SU-DHL-6 (cell line): ENCODE results near the gene GADD45G.

Source experiments
- H2AFZ ChIP-seq: fragments of 200-600 bp; sonication (generic); 2 replicates; pipeline ENCODE4 v1.6.1; 2014; ENCODE audit warnings: low read depth, mild to moderate bottlenecking, moderate library complexity, mixed read lengths, antibody characterized with exemption, low read length; ENCODE audit not compliant: severe bottlenecking
- H3F3A ChIP-seq: fragments of 200-600 bp; shearing (Covaris generic); 2 replicates; pipeline ENCODE4 v1.6.0; 2016; ENCODE audit warnings: antibody characterized with exemption, mild to moderate bottlenecking; ENCODE audit not compliant: insufficient read depth
- H3K27ac ChIP-seq: fragments of 200-600 bp; sonication (generic); 2 replicates; pipeline ENCODE4 v1.5.1; 2016; ENCODE audit warnings: low read depth, mild to moderate bottlenecking, low read length, moderate library complexity, mixed read lengths
- H3K27me3 ChIP-seq: fragments of 200-600 bp; sonication (generic), shearing (Covaris generic); 2 replicates; pipeline ENCODE4 v1.6.0; 2014; ENCODE audit warnings: mild to moderate bottlenecking, low read length
- H3K36me3 ChIP-seq: fragments of 200-600 bp; sonication (generic); 2 replicates; pipeline ENCODE4 v1.6.1; 2014; ENCODE audit warnings: mild to moderate bottlenecking, low read length, mixed read lengths
- H3K4me2 ChIP-seq: fragments of 300-600, 200-600 bp; shearing (Covaris generic), sonication (generic); 2 replicates; pipeline ENCODE4 v1.6.0; 2014; ENCODE audit warnings: low read length, low read depth, mild to moderate bottlenecking; ENCODE audit not compliant: poor library complexity, severe bottlenecking
- H3K4me3 ChIP-seq: fragments of 200-600 bp; sonication (generic); 2 replicates; pipeline ENCODE4 v1.5.1; 2014; ENCODE audit warnings: antibody characterized with exemption, low read length, mild to moderate bottlenecking, mixed read lengths; ENCODE audit not compliant: insufficient read depth, poor library complexity, severe bottlenecking
- H3K79me2 ChIP-seq: fragments of 200-600 bp; sonication (generic); 2 replicates; pipeline ENCODE4 v1.6.1; 2014; ENCODE audit warnings: mild to moderate bottlenecking, low read length, moderate library complexity; ENCODE audit not compliant: insufficient read depth
- H3K9ac ChIP-seq: fragments of 200-600 bp; sonication (generic); 2 replicates; pipeline ENCODE4 v1.7.0; 2014; ENCODE audit warnings: mild to moderate bottlenecking, low read length
- H3K9me2 ChIP-seq: fragments of 200-600 bp; sonication (generic); replicated peaks from 2 replicates; pipeline ENCODE4 v1.6.1; 2014; ENCODE audit warnings: low read length; ENCODE audit not compliant: insufficient read depth
- H3K9me3 ChIP-seq: fragments of 200-600 bp; sonication (generic); 2 replicates; pipeline ENCODE4 v1.6.1; 2014; ENCODE audit warnings: low read length, mixed read lengths; ENCODE audit not compliant: insufficient read depth
- H4K20me1 ChIP-seq: fragments of 200-600 bp; sonication (generic); 2 replicates; pipeline ENCODE4 v1.6.1; 2014; ENCODE audit warnings: low read depth, mild to moderate bottlenecking, antibody characterized with exemption, low read length, moderate library complexity, mixed read lengths
- CTCF ChIP-seq: fragments of 200-600 bp; sonication (generic); IDR thresholded peaks from one replicate; pipeline ENCODE4 v1.5.1; 2017; ENCODE audit warnings: antibody characterized with exemption, mild to moderate bottlenecking, low read length, moderate library complexity; ENCODE audit not compliant: insufficient read depth, poor library complexity, severe bottlenecking
- EZH2phosphoT487 ChIP-seq: fragments of 200-600 bp; sonication (generic), shearing (Covaris generic); conservative IDR thresholded peaks from 2 replicates; pipeline ENCODE4 v1.6.1; 2018; ENCODE audit warnings: mild to moderate bottlenecking, antibody characterized with exemption, low read length, moderate library complexity, mixed read lengths

Gene GADD45G

GRCh38 chr9:89642789-89643188 is 38.0 kb downstream of the GADD45G start:
- H3K9me3 ChIP-seq, result no peaks in the 10 kb centered on the region
- H3K27ac ChIP-seq, result no peak overlapping the region
- H4K20me1 ChIP-seq, result no peaks in the 10 kb centered on the region
- H3K9me2 ChIP-seq, result no peaks in the 10 kb centered on the region
- H3K4me2 ChIP-seq, result no peak overlapping the region
- H3K79me2 ChIP-seq, result no peaks in the 10 kb centered on the region
- H3K36me3 ChIP-seq, result no peaks in the 10 kb centered on the region
- no peaks in the 10 kb centered on the region for H3K27me3 ChIP-seq
- no peak for TF ChIP-seq EZH2phosphoT487
- no peak for TF ChIP-seq CTCF
- H3F3A ChIP-seq, result no peaks in the 10 kb centered on the region
- no peak overlapping the region for H3K4me3 ChIP-seq
- H3K9ac ChIP-seq, result no peak overlapping the region
- no peak overlapping the region for H2AFZ ChIP-seq

GRCh38 chr9:89646189-89646939 is 41.6 kb downstream of the GADD45G start:
- no peak overlapping the region for H3K4me3 ChIP-seq
- no peak overlapping the region for H3K27ac ChIP-seq
- no peaks in the 10 kb centered on the region for H3F3A ChIP-seq
- H3K79me2 ChIP-seq, result no peaks in the 10 kb centered on the region
- H3K4me2 ChIP-seq, result no peak overlapping the region
- H4K20me1 ChIP-seq, result no peaks in the 10 kb centered on the region
- no peaks in the 10 kb centered on the region for H3K9me3 ChIP-seq
- TF ChIP-seq EZH2phosphoT487 (no peak), CTCF (no peak)
- H3K9me2 ChIP-seq, result no peaks in the 10 kb centered on the region
- H2AFZ ChIP-seq, result no peak overlapping the region
- H3K9ac ChIP-seq, result no peak overlapping the region
- no peaks in the 10 kb centered on the region for H3K36me3 ChIP-seq
- no peaks in the 10 kb centered on the region for H3K27me3 ChIP-seq

GRCh38 chr9:89647366-89648128 is 42.7 kb downstream of the GADD45G start:
- Histone ChIP-seq H2AFZ (no peak overlapping the region), H3K4me3 (no peak overlapping the region), H3K36me3 (no peaks in the 10 kb centered on the region), H3K27ac (no peak overlapping the region), H3K9ac (no peak overlapping the region), H3K9me2 (no peaks in the 10 kb centered on the region), H3K27me3 (no peaks in the 10 kb centered on the region), H3K4me2 (no peak overlapping the region), H3K9me3 (no peaks in the 10 kb centered on the region), H3F3A (no peaks in the 10 kb centered on the region), H4K20me1 (no peaks in the 10 kb centered on the region), H3K79me2 (no peaks in the 10 kb centered on the region)
- TF ChIP-seq EZH2phosphoT487 (no peak), CTCF (no peak)
